HG02759 (cell line): ENCODE data around the gene NMT1.
A peak's percentile ranks its signal among the peaks of the same experiment; 100 is the strongest.

Source experiments
- ATAC-seq: cut with Tn5 transposase; IDR thresholded peaks from one replicate; pipeline ENCODE4 v1.9.1; 2021; ENCODE audit warnings: mild to moderate bottlenecking, moderate library complexity; ENCODE audit not compliant: unreplicated experiment

NMT1 gene

GRCh38 chr17:45077643-45078042 lies 16.5 kb downstream of the NMT1 start:
- peak; percentile 43 for ATAC-seq

DNA sequence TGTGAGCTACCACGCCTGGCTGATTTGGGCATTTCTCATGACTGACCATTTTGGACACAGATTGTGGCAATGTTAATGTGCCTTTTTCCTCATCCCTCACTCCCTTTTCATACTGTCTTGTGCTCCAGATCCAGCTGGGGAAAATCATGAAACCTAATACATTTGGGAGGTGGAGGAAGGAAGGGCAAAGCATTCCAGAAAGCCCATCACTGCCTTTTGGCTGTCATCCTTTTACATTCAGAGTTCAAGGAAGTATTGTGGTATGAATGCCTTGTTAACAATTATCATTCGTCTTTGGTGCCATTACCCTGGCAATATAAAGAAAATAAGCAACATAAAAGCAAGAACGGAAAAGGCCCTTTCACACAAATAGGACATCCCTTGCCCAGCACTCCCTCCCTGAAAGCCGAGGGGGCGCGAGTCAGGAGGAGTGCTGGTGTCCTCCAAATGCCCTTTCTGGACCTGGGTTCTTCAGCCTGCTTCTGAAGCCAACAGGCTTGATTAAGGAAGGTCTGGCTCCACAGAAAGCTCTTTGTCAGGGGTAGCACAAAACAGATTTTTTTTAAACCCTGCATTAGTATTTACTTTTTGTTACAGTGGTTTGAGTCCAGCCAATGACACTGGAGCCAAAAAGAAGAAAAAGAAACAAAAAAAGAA lies 20.1 kb downstream of the NMT1 start:
- no peak for ATAC-seq

DNA sequence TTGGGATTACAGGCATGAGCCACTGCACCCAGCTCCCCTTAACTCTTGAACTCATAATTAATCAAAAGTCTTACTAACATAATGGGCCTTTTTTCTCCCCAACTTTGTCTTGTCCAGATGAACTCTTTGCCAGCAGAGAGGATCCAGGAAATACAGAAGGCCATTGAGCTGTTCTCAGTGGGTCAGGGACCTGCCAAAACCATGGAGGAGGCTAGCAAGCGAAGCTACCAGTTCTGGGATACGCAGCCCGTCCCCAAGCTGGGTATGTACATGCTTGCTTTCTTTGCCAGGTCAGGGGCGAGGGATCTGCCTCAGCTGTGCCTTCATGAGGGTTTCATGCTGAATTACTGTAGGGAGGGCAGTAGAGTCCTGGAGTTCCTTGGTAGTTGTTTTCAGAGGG lies 25.3 kb downstream of the NMT1 start:
- ATAC-seq, result no peak

DNA sequence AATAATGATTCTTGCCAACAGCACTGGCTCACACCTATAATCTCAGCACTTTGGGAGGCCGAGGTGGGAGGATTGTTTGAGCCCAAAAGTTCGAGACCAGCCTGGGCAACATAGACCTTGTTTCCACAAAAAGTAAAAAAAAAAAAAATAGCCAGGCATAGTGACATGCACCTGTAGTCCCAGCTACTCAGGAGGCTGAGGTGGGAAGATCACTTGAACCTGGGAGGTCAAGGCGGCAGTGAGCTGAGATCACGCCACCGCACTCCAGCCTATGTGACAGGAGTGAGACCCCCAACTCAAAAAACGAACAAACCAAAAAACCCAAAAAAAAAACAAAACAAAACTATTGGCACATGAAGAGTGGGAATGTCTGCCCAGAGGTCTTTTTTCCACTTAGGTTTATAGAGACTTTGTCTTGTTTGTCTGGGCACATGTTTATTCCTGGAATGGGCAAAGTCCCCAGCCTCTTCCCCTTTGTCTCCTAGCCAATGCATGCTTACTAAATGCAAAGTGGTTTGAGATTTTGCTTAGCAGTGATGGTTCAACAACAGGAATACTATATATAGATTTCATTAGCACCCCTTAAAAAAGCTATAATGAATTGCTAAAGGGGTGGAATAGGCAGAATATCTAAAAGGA lies 25.9 kb downstream of the NMT1 start:
- ATAC-seq, result no peak

- no peak for ATAC-seq
Observed at GRCh38 chr17:45087504-45087975, 26.4 kb downstream of the NMT1 start.

DNA sequence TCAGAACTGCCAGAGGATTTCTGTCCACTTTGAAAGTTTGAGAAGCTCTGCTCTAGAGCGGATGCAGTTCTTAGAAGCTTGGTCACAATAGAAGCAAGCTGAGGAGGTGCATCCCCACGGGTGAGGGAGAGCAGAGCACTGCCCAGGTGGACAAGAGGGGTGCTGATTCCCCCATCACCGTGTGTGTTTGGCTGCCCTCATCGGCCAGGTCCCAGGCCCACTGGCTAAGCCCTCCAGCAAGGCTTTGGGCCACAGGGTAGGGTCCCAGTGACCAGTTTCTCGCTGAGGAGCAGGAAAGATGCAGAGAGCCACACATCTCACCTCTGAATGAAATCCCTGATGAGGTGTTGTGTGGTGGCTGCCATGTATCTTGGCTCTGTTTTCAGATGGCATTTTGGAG lies 26.9 kb downstream of the NMT1 start:
- ATAC-seq, result no peak

DNA sequence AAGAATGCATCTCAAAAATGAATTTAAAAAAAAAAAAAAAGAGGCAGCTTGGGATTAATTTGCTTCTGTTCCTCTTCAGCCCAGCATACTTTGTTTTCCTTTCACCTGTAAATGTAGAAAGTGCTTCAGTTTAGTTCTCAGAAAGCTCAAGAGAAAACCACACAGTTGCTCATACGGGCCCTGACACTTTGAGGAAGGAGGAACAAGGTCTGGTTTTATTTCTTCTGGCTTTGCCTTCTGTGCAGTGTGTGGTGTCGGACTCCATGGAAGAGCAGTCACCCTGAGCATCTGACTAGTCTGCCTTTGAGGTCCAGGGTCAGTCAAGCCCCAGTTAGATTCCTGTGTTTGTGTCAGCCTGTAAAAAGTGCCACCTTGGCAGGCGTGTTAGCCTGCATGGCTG lies 27.6 kb downstream of the NMT1 start:
- ATAC-seq, result no peak

GRCh38 chr17:45090711-45091110 lies 29.6 kb downstream of the NMT1 start:
- ATAC-seq, result no peak

DNA sequence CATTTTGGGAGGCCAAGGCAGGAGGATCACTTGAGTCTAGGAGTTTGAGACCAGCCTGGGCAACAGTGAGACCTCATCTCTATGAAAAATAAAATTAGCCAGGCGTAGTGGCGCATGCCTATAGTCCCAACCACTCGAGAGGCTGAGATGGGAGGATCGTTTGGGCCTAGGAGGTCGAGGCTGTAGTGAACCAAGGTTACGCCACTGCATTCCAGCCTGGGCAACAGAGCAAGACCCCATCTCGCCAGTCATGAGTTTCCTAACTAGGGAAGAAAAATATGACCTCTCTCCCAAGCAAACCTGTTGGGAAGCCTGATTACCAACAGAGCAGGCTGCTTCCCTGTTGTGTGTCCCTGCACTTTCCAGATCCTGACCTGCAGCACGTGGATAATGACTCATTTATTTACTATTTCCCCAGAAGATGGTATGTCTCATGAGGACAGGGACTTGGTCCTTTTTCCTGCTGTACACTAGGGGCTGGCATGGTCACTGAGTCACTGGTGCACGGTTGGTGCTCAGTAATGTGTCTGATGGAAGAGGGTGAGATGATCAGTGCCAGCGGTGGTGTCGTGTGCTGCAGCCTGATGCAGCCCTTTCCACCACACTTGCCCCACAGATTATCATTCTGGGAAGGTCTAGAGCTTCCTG lies 30.8 kb downstream of the NMT1 start:
- no peak for ATAC-seq

GRCh38 chr17:45092911-45093430 lies 31.9 kb downstream of the NMT1 start:
- ATAC-seq, result no peak

GRCh38 chr17:45093444-45094110 lies 32.5 kb downstream of the NMT1 start:
- ATAC-seq, result no peak

- ATAC-seq, result no peak
Observed at GRCh38 chr17:45096141-45096540, 35.0 kb downstream of the NMT1 start.

GRCh38 chr17:45096926-45097325 lies 35.8 kb downstream of the NMT1 start:
- no peak for ATAC-seq

GRCh38 chr17:45098081-45098868 lies 37.2 kb downstream of the NMT1 start:
- no peak for ATAC-seq

DNA sequence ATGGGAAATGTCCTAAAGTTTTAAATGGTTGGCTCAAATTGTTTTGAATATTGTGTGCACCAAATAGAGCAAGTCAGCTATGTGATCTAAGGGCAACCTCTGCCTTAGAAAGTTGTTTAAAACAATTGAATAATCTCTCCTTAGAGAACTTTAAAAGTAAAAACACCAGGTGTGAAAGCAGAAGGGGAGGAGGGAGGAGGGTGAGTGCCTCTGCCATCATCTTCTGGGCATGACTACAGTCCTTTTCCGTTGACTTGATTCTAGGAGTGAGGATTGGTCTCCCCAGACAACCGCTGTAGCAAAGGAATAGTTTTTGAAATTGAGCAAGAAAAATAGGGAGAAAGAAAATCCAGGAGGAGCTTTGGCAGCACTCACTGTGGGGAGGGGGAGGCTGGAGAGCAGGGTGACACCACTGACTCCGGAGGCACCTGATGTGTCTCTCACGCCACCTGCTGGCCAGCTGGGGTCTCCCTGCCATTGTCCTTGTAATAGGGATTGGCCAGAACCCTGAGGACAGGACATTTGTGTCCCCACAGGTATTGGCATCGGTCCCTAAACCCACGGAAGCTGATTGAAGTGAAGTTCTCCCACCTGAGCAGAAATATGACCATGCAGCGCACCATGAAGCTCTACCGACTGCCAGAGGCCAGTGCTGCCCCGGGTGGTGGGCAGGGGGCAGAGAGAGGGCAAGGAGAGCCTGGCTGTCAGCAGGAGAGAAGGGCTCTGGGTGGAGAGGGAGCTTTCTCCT lies 37.9 kb downstream of the NMT1 start:
- no peak for ATAC-seq

- ATAC-seq, result no peak
Observed at GRCh38 chr17:45101546-45101882, 40.4 kb downstream of the NMT1 start.

DNA sequence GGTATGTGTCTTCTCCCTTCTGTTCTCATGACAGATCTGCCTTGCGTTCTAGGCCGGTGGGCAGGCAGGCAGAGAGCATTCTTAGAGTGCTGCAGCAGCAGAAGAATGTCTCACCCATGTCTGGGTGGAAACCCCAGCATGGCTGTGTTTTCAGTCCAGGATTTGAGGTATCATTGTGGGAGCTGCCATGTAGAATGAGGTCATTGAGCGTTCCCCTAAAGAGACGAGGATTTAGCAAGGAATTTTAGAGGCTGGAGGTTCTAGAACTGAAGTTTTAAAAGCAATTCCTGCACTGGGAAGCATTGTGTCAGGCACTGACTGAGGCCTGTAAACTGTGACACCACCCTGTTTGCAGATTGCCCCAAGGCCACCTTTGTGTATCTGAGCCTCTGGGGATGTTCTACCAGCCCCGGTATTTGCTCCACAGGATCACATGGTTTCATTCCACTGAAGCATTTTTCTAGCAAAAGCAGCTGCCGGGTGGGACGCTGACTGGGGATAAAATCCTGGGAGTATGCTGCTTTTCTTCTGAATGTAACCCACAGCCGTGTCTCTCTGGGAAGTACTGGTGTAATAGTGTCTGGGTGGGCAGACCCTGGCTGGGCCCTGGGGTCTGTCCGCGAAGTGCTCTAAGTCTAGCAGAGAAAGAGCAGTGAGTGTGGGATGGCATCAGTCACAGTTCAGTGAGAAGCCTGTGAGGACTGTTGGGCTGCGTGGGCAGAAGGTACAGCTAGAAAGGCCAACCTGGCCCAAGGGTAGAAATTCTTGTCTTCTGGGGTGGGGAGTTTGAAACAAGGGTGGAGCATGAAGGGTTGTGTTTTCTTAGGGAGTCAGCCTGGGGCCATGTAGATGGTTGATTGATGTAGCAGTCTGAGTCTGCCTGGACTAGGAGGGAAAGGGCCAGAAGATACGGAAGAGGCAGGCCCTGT lies 41.0 kb downstream of the NMT1 start:
- no peak for ATAC-seq

DNA sequence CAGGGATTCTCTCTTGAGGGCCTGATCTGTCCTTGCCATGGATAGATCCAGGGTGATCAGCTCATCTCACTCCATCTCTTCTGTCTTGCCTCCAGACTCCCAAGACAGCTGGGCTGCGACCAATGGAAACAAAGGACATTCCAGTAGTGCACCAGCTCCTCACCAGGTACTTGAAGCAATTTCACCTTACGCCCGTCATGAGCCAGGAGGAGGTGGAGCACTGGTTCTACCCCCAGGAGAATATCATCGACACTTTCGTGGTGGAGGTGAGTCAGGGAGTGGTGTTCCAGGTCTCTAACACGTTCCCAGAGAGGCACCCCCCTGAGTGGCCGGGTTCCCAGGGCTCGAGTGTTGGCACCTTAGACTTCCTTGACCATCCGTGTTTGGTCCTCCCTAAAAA lies 41.7 kb downstream of the NMT1 start:
- no peak for ATAC-seq

DNA sequence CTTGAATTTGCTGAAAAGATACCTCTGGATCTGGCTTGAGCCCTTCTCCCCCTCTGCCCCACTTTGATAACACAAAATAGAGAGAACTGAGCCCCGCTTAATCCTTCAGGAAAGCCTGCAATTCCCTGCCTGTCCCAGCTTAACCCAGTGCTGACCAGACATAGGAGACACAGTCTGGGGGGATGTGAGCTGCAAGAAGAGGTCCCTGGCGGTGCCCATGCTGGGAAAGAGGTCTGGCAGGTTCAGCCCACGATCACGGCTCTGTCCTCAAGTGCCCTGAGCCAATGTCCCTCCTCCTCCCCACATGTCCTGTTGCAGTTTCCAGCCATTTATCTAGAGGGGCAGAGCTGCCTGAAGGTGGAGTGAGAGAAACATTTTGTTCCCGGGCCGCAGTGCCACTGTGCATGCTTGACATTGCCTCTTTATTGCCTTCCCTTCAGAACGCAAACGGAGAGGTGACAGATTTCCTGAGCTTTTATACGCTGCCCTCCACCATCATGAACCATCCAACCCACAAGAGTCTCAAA lies 42.2 kb downstream of the NMT1 start:
- ATAC-seq, result no peak
